Mammary epithelial cell (primary cell): Measurements from ENCODE around the gene EIF4EBP2.

Experiments used
- CTCF ChIP-seq, 2 donors: IDR thresholded peaks in 1 of 2; conservative IDR thresholded peaks in 1 of 2; 2 replicates each; pipeline ENCODE4 v1.5.1; 2011 to 2012; ENCODE audit warnings: inconsistent platforms in 2 of 2, low read length in 2 of 2, mild to moderate bottlenecking in 2 of 2, control low read depth in 1 of 2, low read depth in 1 of 2; ENCODE audit not compliant: insufficient read depth in 1 of 2; ENCODE audit errors: extremely low read depth in 1 of 2
- EZH2 ChIP-seq: IDR thresholded peaks from 2 replicates; pipeline ENCODE4 v1.6.1; 2012; ENCODE audit warnings: low read length, inconsistent platforms, borderline replicate concordance

- TF ChIP-seq CTCF (conservative IDR thresholded peaks at IDR 0.05 in 1 of 2, IDR thresholded peaks at IDR 0.05 in 1 of 2; ENCODE audit: extremely low read depth in 1 of 2, insufficient read depth in 1 of 2, low read depth in 1 of 2, low read length in 2 of 2) (no peak), EZH2 (peak; percentile 89)
These were observed 36.6 kb downstream of the EIF4EBP2 start for GRCh38 chr10:70440296-70441160.
